Suprapubic skin (tissue), 4 donors: ENCODE measurements around the gene SLC38A9. TPM values are rescaled to one million over a fixed set of nuclear protein-coding genes. Genes with fewer than 3 reads are reported as not detected.

Experiments
- DNase-seq, 2 donors: peaks; one replicate each; pipeline ENCODE4 v3.0.0-alpha.2; 2019; ENCODE audit warnings: low spot score in 2 of 2
- H3K27ac ChIP-seq: fragments of 200-600 bp; sonication (generic); one replicate; pipeline ENCODE4 v1.5.1; 2019
- H3K27me3 ChIP-seq: fragments of 200-600 bp; sonication (generic); one replicate; pipeline ENCODE4 v1.5.1; 2019
- H3K36me3 ChIP-seq: fragments of 200-600 bp; sonication (generic); one replicate; pipeline ENCODE4 v1.5.1; 2019
- H3K4me1 ChIP-seq: fragments of 200-600 bp; sonication (generic); one replicate; pipeline ENCODE4 v1.5.1; 2019
- H3K4me3 ChIP-seq: fragments of 200-600 bp; sonication (generic); one replicate; pipeline ENCODE4 v1.5.1; 2019; ENCODE audit warnings: mild to moderate bottlenecking
- H3K9me3 ChIP-seq: fragments of 200-600 bp; sonication (generic); one replicate; pipeline ENCODE4 v1.5.1; 2019
- EP300 ChIP-seq: sonication (generic); formaldehyde crosslinking; IDR thresholded peaks from one replicate; pipeline ENCODE4 v1.6.1; 2017; ENCODE audit warnings: antibody characterized with exemption
- POLR2A ChIP-seq, 2 donors: fragments of 450-650 bp; IDR thresholded peaks; one replicate each; pipeline ENCODE4 v1.6.1; 2017; ENCODE audit warnings: antibody characterized with exemption in 2 of 2, mild to moderate bottlenecking in 2 of 2, moderate library complexity in 2 of 2
- POLR2AphosphoS5 ChIP-seq, 3 donors: sonication (generic); formaldehyde crosslinking; IDR thresholded peaks; one replicate each; pipeline ENCODE4 v1.6.1; 2017; ENCODE audit warnings: antibody characterized with exemption in 3 of 3
- WGBS: methylation state at CpG from one replicate; pipeline ENCODE4 v1.1.5; 2018; 5-methylcytosine and 5-hydroxymethylcytosine counted together
- total RNA-seq, 4 donors: library from RNA; depleted of rRNA; stranded (reverse); fragments of >200 nt; gene quantifications; one replicate each; pipeline ENCODE4 v1.1.0, GENCODE V29; 2016
- TF ChIP-seq, protein P1 (sequence below), 2 donors: fragments of 200-600 bp in 1 of 2; fragments of 450-650 bp in 1 of 2; sonication (generic) in 1 of 2; IDR thresholded peaks; one replicate each; pipeline ENCODE4 v1.5.1; 2016 to 2019; ENCODE audit warnings: antibody characterized with exemption in 2 of 2, mild to moderate bottlenecking in 1 of 2, moderate library complexity in 1 of 2

The SLC38A9 gene
- total RNA-seq, 4 donors from 2014 or later = 13.9 to 52.6 (median 19.7) TPM

DNA sequence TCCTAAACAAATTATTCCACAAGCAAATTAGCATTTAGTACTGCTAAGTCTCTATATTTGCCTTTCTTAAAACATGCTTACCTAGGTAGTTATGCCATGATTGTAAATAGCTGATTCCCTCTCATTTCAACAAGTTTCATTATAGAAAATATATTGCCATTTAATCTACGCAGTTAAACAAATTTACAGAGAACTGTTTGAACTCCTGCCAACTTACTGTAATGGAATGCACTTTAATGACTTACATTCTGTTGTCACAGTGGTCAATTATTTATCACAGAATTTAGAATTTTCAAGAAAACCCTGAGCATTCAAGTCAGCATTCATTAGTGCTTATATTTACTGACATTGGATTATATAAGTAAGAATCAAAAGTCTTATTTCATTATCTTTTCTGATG is 19.6 kb downstream of the SLC38A9 start:
- no peak for DNase-seq
- Histone ChIP-seq H3K9me3 (no peaks in the 10 kb centered on the region), H3K27me3 (no peaks in the 10 kb centered on the region), H3K4me1 (peaks cover 16% of the 10 kb centered on the region), H3K36me3 (peaks cover 3% of the 10 kb centered on the region), H3K27ac (no peak overlapping the region), H3K4me3 (no peak overlapping the region)
- 73% methylated on average over 1 of the region's 1 CpG for WGBS
- TF ChIP-seq POLR2A (IDR thresholded peaks at IDR 0.05) (no peak), POLR2AphosphoS5 (IDR thresholded peaks at IDR 0.05) (no peak), EP300 (no peak)
- TF ChIP-seq, protein P1, sequence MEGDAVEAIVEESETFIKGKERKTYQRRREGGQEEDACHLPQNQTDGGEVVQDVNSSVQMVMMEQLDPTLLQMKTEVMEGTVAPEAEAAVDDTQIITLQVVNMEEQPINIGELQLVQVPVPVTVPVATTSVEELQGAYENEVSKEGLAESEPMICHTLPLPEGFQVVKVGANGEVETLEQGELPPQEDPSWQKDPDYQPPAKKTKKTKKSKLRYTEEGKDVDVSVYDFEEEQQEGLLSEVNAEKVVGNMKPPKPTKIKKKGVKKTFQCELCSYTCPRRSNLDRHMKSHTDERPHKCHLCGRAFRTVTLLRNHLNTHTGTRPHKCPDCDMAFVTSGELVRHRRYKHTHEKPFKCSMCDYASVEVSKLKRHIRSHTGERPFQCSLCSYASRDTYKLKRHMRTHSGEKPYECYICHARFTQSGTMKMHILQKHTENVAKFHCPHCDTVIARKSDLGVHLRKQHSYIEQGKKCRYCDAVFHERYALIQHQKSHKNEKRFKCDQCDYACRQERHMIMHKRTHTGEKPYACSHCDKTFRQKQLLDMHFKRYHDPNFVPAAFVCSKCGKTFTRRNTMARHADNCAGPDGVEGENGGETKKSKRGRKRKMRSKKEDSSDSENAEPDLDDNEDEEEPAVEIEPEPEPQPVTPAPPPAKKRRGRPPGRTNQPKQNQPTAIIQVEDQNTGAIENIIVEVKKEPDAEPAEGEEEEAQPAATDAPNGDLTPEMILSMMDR (IDR thresholded peaks at IDR 0.05) = no peak

DNA sequence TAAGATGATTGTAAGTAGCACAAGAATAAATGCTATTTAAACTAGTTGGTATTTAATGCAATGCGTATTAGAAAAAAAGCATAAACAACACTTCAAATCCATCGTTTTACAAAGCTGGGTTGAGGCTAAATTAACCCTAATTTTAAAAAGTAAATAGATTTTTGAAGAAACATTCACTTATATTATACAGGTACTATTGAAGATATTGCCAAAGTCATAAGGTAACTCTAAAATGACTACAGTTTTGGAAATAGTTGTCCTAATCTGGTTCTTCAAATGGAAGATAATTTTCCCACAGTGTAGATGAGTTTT is 20.1 kb downstream of the SLC38A9 start:
- H3K4me3 ChIP-seq = no peak overlapping the region
- no peaks in the 10 kb centered on the region for H3K9me3 ChIP-seq
- TF ChIP-seq, protein P1 (IDR thresholded peaks at IDR 0.05) = no peak
- TF ChIP-seq POLR2A (IDR thresholded peaks at IDR 0.05) = no peak
- TF ChIP-seq POLR2AphosphoS5 (IDR thresholded peaks at IDR 0.05) = no peak
- TF ChIP-seq EP300 = no peak
- peaks cover 16% of the 10 kb centered on the region for H3K4me1 ChIP-seq
- DNase-seq = no peak
- WGBS = 83% methylated on average over 2 of the region's 2 CpGs
- H3K27ac ChIP-seq = no peak overlapping the region
- H3K27me3 ChIP-seq = no peaks in the 10 kb centered on the region
- peaks cover 3% of the 10 kb centered on the region for H3K36me3 ChIP-seq

DNA sequence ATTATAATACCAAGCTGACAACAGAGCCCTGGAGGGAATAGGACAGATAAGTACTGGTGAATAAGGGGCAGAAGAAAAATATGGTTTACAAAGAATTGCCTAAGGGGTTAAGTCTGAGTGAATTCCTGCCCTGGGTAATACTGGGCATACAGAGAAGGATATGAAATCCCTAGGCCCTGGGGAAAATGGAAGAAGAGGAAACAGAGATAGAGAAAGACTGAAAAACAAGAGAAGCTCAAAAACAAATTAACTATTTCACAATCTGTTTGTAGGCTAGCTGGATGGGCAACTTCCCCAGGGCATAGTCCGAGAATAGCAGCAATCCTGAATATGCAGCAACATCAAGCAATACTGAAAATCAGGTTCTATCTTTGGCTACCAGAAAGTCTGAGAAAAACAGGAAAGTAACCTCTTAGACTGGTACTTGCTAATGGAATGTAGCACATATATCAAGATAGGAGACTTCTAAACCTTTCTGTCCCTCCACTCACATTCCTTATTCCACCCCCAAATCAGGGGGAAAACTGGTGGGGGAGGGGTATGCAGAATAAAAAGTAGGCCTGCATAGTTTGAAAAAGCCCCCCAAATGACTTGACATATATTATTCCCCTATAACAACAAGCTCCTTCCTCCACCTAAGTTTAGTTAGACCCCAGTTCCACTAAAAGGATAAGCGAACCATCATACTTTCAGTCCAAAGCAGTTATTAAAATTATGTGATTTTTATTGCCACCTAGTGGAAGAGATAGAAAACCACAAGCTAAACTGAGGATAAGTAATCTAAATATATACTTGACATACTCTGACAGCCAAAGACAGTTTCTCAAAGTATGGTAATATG is 20.6 kb downstream of the SLC38A9 start:
- Histone ChIP-seq H3K27me3 (no peaks in the 10 kb centered on the region), H3K4me3 (no peak overlapping the region), H3K9me3 (no peaks in the 10 kb centered on the region), H3K27ac (peak overlapping the region; percentile 22), H3K36me3 (no peaks in the 10 kb centered on the region), H3K4me1 (peaks cover 16% of the 10 kb centered on the region)
- WGBS = 50% methylated on average over 2 of the region's 2 CpGs
- TF ChIP-seq POLR2A (IDR thresholded peaks at IDR 0.05) = no peak
- TF ChIP-seq POLR2AphosphoS5 (IDR thresholded peaks at IDR 0.05) = no peak
- no peak for TF ChIP-seq EP300
- TF ChIP-seq, protein P1 (IDR thresholded peaks at IDR 0.05) = peak; percentile 55 to 69
- no peak for DNase-seq

DNA sequence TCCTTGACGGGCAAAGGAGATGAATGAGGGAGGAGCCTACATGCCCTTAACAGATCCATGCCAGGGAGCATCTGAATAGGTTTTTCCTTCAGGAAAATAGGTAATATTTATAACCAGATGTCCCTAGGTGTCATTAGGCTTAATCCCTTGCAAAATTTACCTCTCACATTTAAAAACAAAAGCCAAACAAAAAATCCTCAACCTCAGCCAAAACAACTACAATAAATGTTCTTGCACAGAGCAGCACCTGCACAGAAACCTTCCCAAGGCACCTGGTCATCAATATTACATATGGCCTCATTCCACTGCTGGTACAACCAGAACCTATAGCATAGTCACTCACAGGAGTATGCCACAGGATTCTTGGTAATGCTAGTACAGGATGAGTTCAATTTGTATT is 30.1 kb downstream of the SLC38A9 start:
- H3K27me3 ChIP-seq = no peaks in the 10 kb centered on the region
- TF ChIP-seq EP300 (no peak), POLR2AphosphoS5 (IDR thresholded peaks at IDR 0.05) (no peak), POLR2A (IDR thresholded peaks at IDR 0.05) (no peak)
- TF ChIP-seq, protein P1 (IDR thresholded peaks at IDR 0.05) = no peak
- no peaks in the 10 kb centered on the region for H3K36me3 ChIP-seq
- no peak overlapping the region for H3K27ac ChIP-seq
- no peak for DNase-seq
- peaks cover 5% of the 10 kb centered on the region for H3K4me1 ChIP-seq
- no peak overlapping the region for H3K4me3 ChIP-seq
- WGBS = 67% methylated on average over 1 of the region's 1 CpG
- no peaks in the 10 kb centered on the region for H3K9me3 ChIP-seq

DNA sequence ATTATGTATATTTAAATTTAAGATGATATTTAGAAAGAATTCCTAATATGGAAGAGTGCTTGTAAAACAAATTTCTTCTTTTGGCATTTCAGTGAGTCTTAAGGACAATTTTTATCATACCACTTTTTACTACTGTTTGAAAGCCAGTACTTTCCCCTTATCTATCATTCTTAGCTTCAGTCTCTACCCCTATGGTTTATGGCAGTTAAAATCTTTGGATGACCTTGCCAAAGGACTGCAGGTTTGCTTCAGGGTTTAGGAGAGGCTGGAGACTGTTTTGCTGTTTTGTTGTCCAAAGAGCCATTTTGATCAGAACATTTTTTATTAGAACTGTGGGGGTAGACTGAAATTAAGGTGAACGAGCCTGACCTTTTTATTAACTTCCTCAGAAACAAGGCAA is 30.8 kb downstream of the SLC38A9 start:
- TF ChIP-seq POLR2AphosphoS5 (IDR thresholded peaks at IDR 0.05) (no peak), EP300 (no peak), POLR2A (IDR thresholded peaks at IDR 0.05) (no peak)
- TF ChIP-seq, protein P1 (IDR thresholded peaks at IDR 0.05) = no peak
- peaks cover 5% of the 10 kb centered on the region for H3K4me1 ChIP-seq
- 84% methylated on average over 1 of the region's 1 CpG for WGBS
- H3K27me3 ChIP-seq = no peaks in the 10 kb centered on the region
- no peak overlapping the region for H3K4me3 ChIP-seq
- H3K9me3 ChIP-seq = no peaks in the 10 kb centered on the region
- H3K36me3 ChIP-seq = no peaks in the 10 kb centered on the region
- DNase-seq = no peak
- no peak overlapping the region for H3K27ac ChIP-seq
